WTC11 (cell line): ENCODE measurements around the gene NEO1.

Source experiments
- ELF4 ChIP-seq: sonication (generic); formaldehyde crosslinking; IDR thresholded peaks from 2 replicates; pipeline ENCODE4 v1.8.1; 2022; ENCODE audit warnings: low read depth, mild to moderate bottlenecking, moderate library complexity, missing genetic modification reagents
- NFYB ChIP-seq: sonication (generic); formaldehyde crosslinking; conservative IDR thresholded peaks from 2 replicates; pipeline ENCODE4 v1.8.0; 2022; ENCODE audit warnings: low read depth, missing genetic modification reagents
- RORB ChIP-seq: fragments of 250-450 bp; sonication (Bioruptor Pico); IDR thresholded peaks from 2 replicates; pipeline ENCODE4 v1.9.0; 2021; ENCODE audit warnings: mild to moderate bottlenecking
- SP1 ChIP-seq: sonication (generic); formaldehyde crosslinking; conservative IDR thresholded peaks from 2 replicates; pipeline ENCODE4 v1.8.1; 2022; ENCODE audit warnings: missing genetic modification reagents
- TF ChIP-seq, protein P1 (sequence below): fragments of 200-600 bp; IDR thresholded peaks from 2 replicates; pipeline ENCODE4 v1.8.0; 2022; ENCODE audit warnings: antibody characterized with exemption
- TF ChIP-seq, protein P2 (sequence below): sonication (generic); formaldehyde crosslinking; conservative IDR thresholded peaks from 2 replicates; pipeline ENCODE4 v1.8.1; 2022; ENCODE audit warnings: mild to moderate bottlenecking, missing genetic modification reagents

GRCh38 chr15:73329501-73330200 is 277.4 kb downstream of the NEO1 start:
- TF ChIP-seq SP1, result no peak
- TF ChIP-seq, protein P1, sequence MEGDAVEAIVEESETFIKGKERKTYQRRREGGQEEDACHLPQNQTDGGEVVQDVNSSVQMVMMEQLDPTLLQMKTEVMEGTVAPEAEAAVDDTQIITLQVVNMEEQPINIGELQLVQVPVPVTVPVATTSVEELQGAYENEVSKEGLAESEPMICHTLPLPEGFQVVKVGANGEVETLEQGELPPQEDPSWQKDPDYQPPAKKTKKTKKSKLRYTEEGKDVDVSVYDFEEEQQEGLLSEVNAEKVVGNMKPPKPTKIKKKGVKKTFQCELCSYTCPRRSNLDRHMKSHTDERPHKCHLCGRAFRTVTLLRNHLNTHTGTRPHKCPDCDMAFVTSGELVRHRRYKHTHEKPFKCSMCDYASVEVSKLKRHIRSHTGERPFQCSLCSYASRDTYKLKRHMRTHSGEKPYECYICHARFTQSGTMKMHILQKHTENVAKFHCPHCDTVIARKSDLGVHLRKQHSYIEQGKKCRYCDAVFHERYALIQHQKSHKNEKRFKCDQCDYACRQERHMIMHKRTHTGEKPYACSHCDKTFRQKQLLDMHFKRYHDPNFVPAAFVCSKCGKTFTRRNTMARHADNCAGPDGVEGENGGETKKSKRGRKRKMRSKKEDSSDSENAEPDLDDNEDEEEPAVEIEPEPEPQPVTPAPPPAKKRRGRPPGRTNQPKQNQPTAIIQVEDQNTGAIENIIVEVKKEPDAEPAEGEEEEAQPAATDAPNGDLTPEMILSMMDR, result no peak
- no peak for TF ChIP-seq RORB (CRISPR knock-in tag)
- TF ChIP-seq, protein P2, sequence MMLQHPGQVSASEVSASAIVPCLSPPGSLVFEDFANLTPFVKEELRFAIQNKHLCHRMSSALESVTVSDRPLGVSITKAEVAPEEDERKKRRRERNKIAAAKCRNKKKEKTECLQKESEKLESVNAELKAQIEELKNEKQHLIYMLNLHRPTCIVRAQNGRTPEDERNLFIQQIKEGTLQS (CRISPR knock-in tag), result no peak
- TF ChIP-seq ELF4 (CRISPR knock-in tag), result no peak
- no peak for TF ChIP-seq NFYB (CRISPR knock-in tag)
